ENCODE results near the gene CELA1. TPM values are rescaled to one million over a fixed set of nuclear protein-coding genes. Genes with fewer than 3 reads are reported as not detected.
"Not testable (repeated sequence)": the region's sequence is repeated elsewhere in the genome, so short reads cannot be mapped to it uniquely, and the experiment has no call there.

CELA1 gene
- total RNA-seq, 4 donors from 2014 or later, result not detected

DNA sequence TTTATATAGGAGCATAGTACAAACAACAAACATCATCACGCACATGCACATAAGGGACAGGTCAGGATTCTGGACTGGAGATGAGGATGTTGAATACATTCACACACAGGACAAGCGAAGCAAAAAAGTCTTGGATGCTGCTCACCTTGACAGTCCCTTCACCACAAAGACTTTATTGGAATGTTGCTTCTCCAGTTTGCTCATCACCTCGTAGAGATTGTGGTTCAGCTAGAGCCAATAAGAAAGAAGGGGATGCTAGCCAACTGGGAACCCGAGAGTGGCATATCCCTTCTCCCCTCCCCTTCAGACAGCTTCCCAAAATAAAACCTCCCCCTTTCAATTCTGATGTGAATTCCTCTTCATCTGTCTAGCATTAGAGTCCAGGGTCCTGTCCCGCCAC lies 50.8 kb downstream of the CELA1 start:
- no peaks in the 10 kb centered on the region for H3K27me3 ChIP-seq
- H3K36me3 ChIP-seq, result no peaks in the 10 kb centered on the region
- intact Hi-C loops (cut with DNase I; ENCODE audit: low total_unique reads), result no loop called here
- no peak overlapping the region for H3K27ac ChIP-seq
- H3K9me3 ChIP-seq, result no peaks in the 10 kb centered on the region
- no peaks in the 10 kb centered on the region for H3K4me1 ChIP-seq
- TF ChIP-seq CTCF (IDR thresholded peaks at IDR 0.05) (no peak), POLR2A (IDR thresholded peaks at IDR 0.05) (no peak)
- no peak for DNase-seq
- H3K4me3 ChIP-seq, result no peak overlapping the region

- H3K9me3 ChIP-seq; H3K4me1 ChIP-seq; DNase-seq; intact Hi-C loops (cut with DNase I; ENCODE audit: low total_unique reads); H3K4me3 ChIP-seq; H3K27me3 ChIP-seq; H3K36me3 ChIP-seq; H3K27ac ChIP-seq: not testable (repeated sequence)
Observed at GRCh38 chr12:51294097-51294496, 52.4 kb downstream of the CELA1 start.

GRCh38 chr12:51293696-51294095 lies 52.8 kb downstream of the CELA1 start:
- DNase-seq, result no peak
- H3K36me3 ChIP-seq, result no peaks in the 10 kb centered on the region
- TF ChIP-seq POLR2A (IDR thresholded peaks at IDR 0.05) (no peak), CTCF (IDR thresholded peaks at IDR 0.05) (no peak)
- no peaks in the 10 kb centered on the region for H3K4me1 ChIP-seq
- no peaks in the 10 kb centered on the region for H3K27me3 ChIP-seq
- H3K4me3 ChIP-seq, result no peak overlapping the region
- H3K9me3 ChIP-seq, result no peaks in the 10 kb centered on the region
- H3K27ac ChIP-seq, result no peak overlapping the region
- intact Hi-C loops (cut with DNase I; ENCODE audit: low total_unique reads), result no loop called here

GRCh38 chr12:51291603-51292513 lies 54.6 kb downstream of the CELA1 start:
- H3K4me1 ChIP-seq; intact Hi-C loops (cut with DNase I; ENCODE audit: low total_unique reads); H3K9me3 ChIP-seq; H3K36me3 ChIP-seq; H3K4me3 ChIP-seq; H3K27me3 ChIP-seq; DNase-seq; H3K27ac ChIP-seq: not testable (repeated sequence)

DNA sequence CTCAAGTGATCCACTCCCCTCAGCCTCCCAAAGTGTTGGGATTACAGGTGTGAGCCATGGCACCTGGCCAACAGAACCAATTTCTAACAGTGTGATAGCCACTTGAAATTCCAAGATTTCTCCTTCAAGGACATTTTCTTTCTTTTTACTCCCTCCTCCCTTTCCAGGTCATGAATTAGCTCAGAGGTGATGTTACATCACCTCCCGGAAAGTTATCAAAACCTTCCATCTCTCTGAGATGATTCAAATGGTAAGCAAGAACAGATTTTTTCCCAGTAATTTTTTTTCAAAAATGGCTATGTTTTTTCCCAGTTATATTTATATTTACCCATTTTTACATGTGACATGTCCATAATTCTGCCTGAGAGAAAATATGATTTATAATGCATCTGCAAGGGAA lies 60.6 kb downstream of the CELA1 start:
- no peaks in the 10 kb centered on the region for H3K36me3 ChIP-seq

More for the DNA sequence above, 60.6 kb downstream of the CELA1 start:
- Histone ChIP-seq H3K9me3 (no peaks in the 10 kb centered on the region), H3K27ac (no peak overlapping the region), H3K27me3 (no peaks in the 10 kb centered on the region), H3K4me1 (no peaks in the 10 kb centered on the region), H3K4me3 (no peak overlapping the region)
- no peak for DNase-seq
- intact Hi-C loops (cut with DNase I; ENCODE audit: low total_unique reads), result no loop called here
- no peak for TF ChIP-seq CTCF (IDR thresholded peaks at IDR 0.05)
- no peak for TF ChIP-seq POLR2A (IDR thresholded peaks at IDR 0.05)

Data from uterus (tissue), 4 donors.